Sciatic nerve (tissue), 2 donors: ENCODE data around the gene BCL2A1. TPM values are rescaled to one million over a fixed set of nuclear protein-coding genes. Genes with fewer than 3 reads are reported as not detected.
A peak's percentile ranks its signal among the peaks of the same experiment; 100 is the strongest.

Experiments used
- ATAC-seq: fragments of 200-7000 bp; cut with Tn5 transposase; one replicate; pipeline ENCODE4 v1.9.1; 2020; ENCODE audit warnings: mild to moderate bottlenecking, moderate library complexity
- DNase-seq: peaks from one replicate; pipeline ENCODE4 v3.0.0-alpha.2; 2020; ENCODE audit warnings: low spot score
- intact Hi-C: fragments of 100-400 bp; cut with DNase I; formaldehyde crosslinking; loops from one replicate; pipeline ENCODE4 v1.14.2; 2022
- total RNA-seq: library from RNA; stranded (reverse); fragmentation: NEBNext Ultra II Directional; extraction: Animal tissue kit (Norgen Biotek cat#: 25700); gene quantifications from one replicate; pipeline ENCODE4 v1.2.1, GENCODE V29; 2021
- donor health status: DM: no; HTN: no; CAD: no.
- donor health status: DM: no; HTN: no; CAD: no.

The BCL2A1 gene
- total RNA-seq, 1 donor from 2014 or later = 11.6 TPM

- intact Hi-C loops = no loop called here
- no peak for ATAC-seq
- DNase-seq = peak; percentile 34
These were observed 19.4 kb upstream of the BCL2A1 start for GRCh38 chr15:79990280-79990996.

GRCh38 chr15:79989682-79990081 is 18.7 kb upstream of the BCL2A1 start:
- no peak for ATAC-seq
- intact Hi-C loops = no loop called here

GRCh38 chr15:79989183-79989582 is 18.2 kb upstream of the BCL2A1 start:
- DNase-seq = peak; percentile 12
- intact Hi-C loops = no loop called here

More at GRCh38 chr15:79989682-79990081, 18.7 kb upstream of the BCL2A1 start:
- peak; percentile 45 for DNase-seq

GRCh38 chr15:79988448-79989117 is 17.6 kb upstream of the BCL2A1 start:
- intact Hi-C loops = no loop called here
- ATAC-seq = no peak
- DNase-seq = no peak

More at GRCh38 chr15:79989183-79989582, 18.2 kb upstream of the BCL2A1 start:
- ATAC-seq = no peak

- no peak for ATAC-seq
- DNase-seq = no peak
- intact Hi-C loops = no loop called here
These were observed 17.0 kb upstream of the BCL2A1 start for GRCh38 chr15:79987969-79988368.

GRCh38 chr15:79987569-79987955 is 16.6 kb upstream of the BCL2A1 start:
- intact Hi-C loops = no loop called here
- no peak for ATAC-seq
- DNase-seq = peak; percentile 10

DNA sequence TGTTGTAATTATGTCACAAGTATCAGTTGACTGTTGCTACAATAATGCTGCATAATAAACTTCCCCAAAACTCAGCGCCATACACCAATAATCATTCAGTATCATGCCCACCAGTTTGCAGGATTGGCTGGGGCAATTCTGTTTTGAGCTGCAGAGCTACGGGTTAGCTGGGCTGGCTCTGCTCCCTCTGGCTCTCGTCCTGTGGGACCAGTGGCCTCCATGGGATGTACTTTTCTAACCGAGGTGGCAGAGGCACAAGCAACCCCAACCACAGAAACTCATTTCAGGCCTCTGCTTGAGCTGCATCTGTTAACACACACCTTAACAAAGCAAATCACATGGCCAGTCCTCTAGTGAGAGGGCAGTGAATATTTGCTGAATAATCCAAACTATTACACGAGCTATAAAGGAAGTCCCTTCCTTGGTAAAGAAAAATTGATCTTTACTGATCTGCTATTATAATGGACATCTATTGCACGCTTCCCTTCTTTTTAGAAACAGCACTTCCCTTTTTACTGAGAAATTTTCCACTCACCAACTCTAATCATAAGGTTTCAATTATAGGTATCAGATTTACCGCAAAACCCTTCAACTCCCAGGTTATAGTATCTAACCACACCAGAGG is 10.9 kb upstream of the BCL2A1 start:
- DNase-seq (peak; percentile 18), ATAC-seq (no peak)
- intact Hi-C loops = no loop called here

GRCh38 chr15:79978655-79979514 is 7.9 kb upstream of the BCL2A1 start:
- intact Hi-C loops = no loop called here
- DNase-seq (no peak), ATAC-seq (peak; percentile 96)

GRCh38 chr15:79978260-79978654 is 7.3 kb upstream of the BCL2A1 start:
- intact Hi-C loops = no loop called here
- DNase-seq (no peak), ATAC-seq (no peak)

- ATAC-seq = peak; percentile 44
- intact Hi-C loops = no loop called here
- DNase-seq = no peak
These were observed 6.5 kb upstream of the BCL2A1 start for GRCh38 chr15:79977431-79978054.

GRCh38 chr15:79973456-79974195 is 2.6 kb upstream of the BCL2A1 start:
- DNase-seq (no peak), ATAC-seq (no peak)
- intact Hi-C loops = no loop called here

GRCh38 chr15:79972863-79973262 is 1.9 kb upstream of the BCL2A1 start:
- DNase-seq = no peak
- ATAC-seq = no peak
- intact Hi-C loops = no loop called here

GRCh38 chr15:79970181-79970580 is 815 bp downstream of the BCL2A1 start:
- DNase-seq = no peak
- intact Hi-C loops = no loop called here
- no peak for ATAC-seq

DNA sequence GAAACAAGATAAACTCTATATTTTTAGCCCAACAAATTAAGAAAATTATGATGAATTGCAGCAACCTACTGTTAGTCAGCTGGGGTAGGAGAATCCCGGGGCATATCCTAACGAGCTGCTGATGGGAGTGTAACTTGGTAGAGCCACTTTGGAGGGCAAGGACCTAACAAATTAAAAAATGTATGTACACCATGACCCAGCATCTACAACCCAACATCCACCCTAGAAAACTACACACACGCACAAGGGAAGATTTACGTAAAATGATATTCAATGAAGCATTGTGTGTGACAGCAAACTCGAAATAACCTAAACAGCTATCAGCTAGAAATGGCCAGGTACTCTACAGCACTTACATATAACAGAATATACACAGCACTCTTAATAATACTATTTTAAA is 1.9 kb downstream of the BCL2A1 start:
- intact Hi-C loops = no loop called here
- DNase-seq = no peak
- ATAC-seq = no peak

DNA sequence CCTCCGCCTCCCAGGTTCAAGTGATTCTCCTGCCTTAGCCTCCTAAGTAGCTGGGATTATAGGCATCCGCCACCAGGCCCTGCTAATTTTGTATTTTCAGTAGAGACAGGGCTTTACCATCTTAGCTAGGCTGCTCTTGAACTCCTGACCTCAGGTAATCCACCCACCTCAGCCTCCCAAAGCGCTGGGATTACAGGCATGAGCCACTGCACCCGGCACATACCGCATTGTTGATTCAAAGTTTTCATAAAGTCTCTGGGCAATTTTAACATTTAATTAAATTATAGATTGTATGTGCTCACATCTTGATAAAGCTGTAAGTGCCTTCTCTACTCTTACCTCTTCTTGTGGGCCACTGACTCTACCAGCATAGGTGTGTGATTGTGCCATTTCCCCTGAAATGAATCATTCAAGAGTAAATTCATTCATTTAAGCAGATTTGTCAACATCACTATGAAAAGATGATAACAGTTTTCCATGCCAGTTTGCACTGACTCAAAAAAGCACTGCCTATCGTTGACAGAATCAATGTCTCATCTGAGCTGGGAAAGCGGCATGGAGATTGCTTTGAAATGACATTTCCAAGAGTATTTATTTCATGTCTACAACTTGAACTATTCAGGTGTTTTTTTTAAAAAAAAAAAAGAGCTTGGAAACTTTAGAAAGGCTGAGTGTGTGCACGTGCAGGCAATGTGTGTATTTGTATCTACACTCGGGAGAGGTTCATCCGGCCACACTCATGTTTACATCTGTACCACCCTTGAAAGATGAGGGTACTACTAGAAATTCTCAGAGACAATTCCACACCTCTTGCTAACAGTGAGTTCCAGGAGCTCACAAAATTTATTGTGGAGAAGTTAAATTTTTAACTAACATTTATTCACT is 3.5 kb downstream of the BCL2A1 start:
- no peak for DNase-seq
- no peak for ATAC-seq
- intact Hi-C loops = no loop called here

- DNase-seq (no peak), ATAC-seq (no peak)
- intact Hi-C loops = no loop called here
These were observed 4.2 kb downstream of the BCL2A1 start for GRCh38 chr15:79966634-79967297.
